NCI-H1048 (cell line): ENCODE data around the gene SLC26A11.
A peak's percentile ranks its signal among the peaks of the same experiment; 100 is the strongest.
"Not testable (repeated sequence)": the region's sequence is repeated elsewhere in the genome, so short reads cannot be mapped to it uniquely, and the experiment has no call there.

Experiments used
- DNase-seq: peaks from one replicate; lab custom pipeline; 2025; lab: John Stamatoyannopoulos, UW

SLC26A11 gene

GRCh38 chr17:80219013-80219762 is 1.0 kb upstream of the SLC26A11 start:
- DNase-seq, result peak; percentile 18

- no peak for DNase-seq
These were observed 519 bp upstream of the SLC26A11 start for GRCh38 chr17:80219763-80220053.

- DNase-seq, result no peak
These were observed 549 bp downstream of the SLC26A11 start for GRCh38 chr17:80220736-80221215.

- DNase-seq, result no peak
These were observed 1.3 kb downstream of the SLC26A11 start for GRCh38 chr17:80221351-80222105.

- DNase-seq, result no peak
These were observed 2.3 kb downstream of the SLC26A11 start for GRCh38 chr17:80222376-80223141.

GRCh38 chr17:80223142-80223815 is 3.1 kb downstream of the SLC26A11 start:
- no peak for DNase-seq

- no peak for DNase-seq
These were observed 3.7 kb downstream of the SLC26A11 start for GRCh38 chr17:80223838-80224497.

GRCh38 chr17:80224683-80225082 is 4.5 kb downstream of the SLC26A11 start:
- DNase-seq, result no peak

GRCh38 chr17:80225230-80225629 is 5.0 kb downstream of the SLC26A11 start:
- DNase-seq, result no peak

GRCh38 chr17:80227156-80227555 is 6.9 kb downstream of the SLC26A11 start:
- no peak for DNase-seq

- no peak for DNase-seq
These were observed 7.4 kb downstream of the SLC26A11 start for GRCh38 chr17:80227666-80228065.

- no peak for DNase-seq
These were observed 8.2 kb downstream of the SLC26A11 start for GRCh38 chr17:80228477-80228876.

- DNase-seq, result no peak
These were observed 8.8 kb downstream of the SLC26A11 start for GRCh38 chr17:80229011-80229410.

- DNase-seq, result no peak
These were observed 12.2 kb downstream of the SLC26A11 start for GRCh38 chr17:80232438-80232837.

- no peak for DNase-seq
These were observed 13.0 kb downstream of the SLC26A11 start for GRCh38 chr17:80233202-80233601.

- no peak for DNase-seq
These were observed 16.7 kb downstream of the SLC26A11 start for GRCh38 chr17:80236911-80237310.

- DNase-seq, result no peak
These were observed 17.2 kb downstream of the SLC26A11 start for GRCh38 chr17:80237386-80237785.

GRCh38 chr17:80242505-80242904 is 22.3 kb downstream of the SLC26A11 start:
- DNase-seq, result no peak

- no peak for DNase-seq
These were observed 23.6 kb downstream of the SLC26A11 start for GRCh38 chr17:80243526-80244433.

GRCh38 chr17:80244448-80244847 is 24.2 kb downstream of the SLC26A11 start:
- not testable (repeated sequence) for DNase-seq
